H1 (cell line): Measurements from ENCODE around the gene SCN1B.

Experiments
- CEBPB ChIP-seq: IDR thresholded peaks from 2 replicates; pipeline ENCODE4 v1.6.1; 2012; ENCODE audit warnings: low read depth, low read length
- CHD2 ChIP-seq: IDR thresholded peaks from 2 replicates; pipeline ENCODE4 v1.6.1; 2012; ENCODE audit warnings: low read length, improper control_type of control experiment
- CTCF ChIP-seq, 3 experiments: IDR thresholded peaks; 1 replicate in 2 of 3; 2 replicates in 1 of 3; pipeline versions ENCODE4 v1.5.1 to v1.6.1; 2011; ENCODE audit warnings: low read length in 3 of 3, mild to moderate bottlenecking in 3 of 3, inconsistent platforms in 2 of 3, low read depth in 1 of 3, moderate library complexity in 1 of 3; ENCODE audit not compliant: insufficient read depth in 1 of 3; ENCODE audit errors: control extremely low read depth in 1 of 3
- KDM4A ChIP-seq: IDR thresholded peaks from one replicate; pipeline ENCODE4 v1.7.1; 2012; ENCODE audit warnings: low read depth, mild to moderate bottlenecking, moderate library complexity, low read length, inconsistent platforms; ENCODE audit not compliant: severe bottlenecking
- MAX ChIP-seq: IDR thresholded peaks from 2 replicates; pipeline ENCODE4 v1.6.1; 2012; ENCODE audit warnings: inconsistent platforms
- NRF1 ChIP-seq: IDR thresholded peaks from 2 replicates; pipeline ENCODE4 v1.6.1; 2011; ENCODE audit warnings: mild to moderate bottlenecking, low read depth, low read length, improper control_type of control experiment
- POLR2A ChIP-seq, 2 experiments: IDR thresholded peaks; 1 replicate in 1 of 2; 2 replicates in 1 of 2; pipeline ENCODE4 v1.6.1; 2011; ENCODE audit warnings: low read depth in 2 of 2, low read length in 2 of 2, mild to moderate bottlenecking in 2 of 2; ENCODE audit errors: control extremely low read depth in 1 of 2
- TBP ChIP-seq: IDR thresholded peaks from 2 replicates; pipeline ENCODE4 v1.6.1; 2011; ENCODE audit warnings: low read depth, low read length, improper control_type of control experiment
- TCF12 ChIP-seq: IDR thresholded peaks from 2 replicates; pipeline ENCODE4 v1.6.1; 2011; ENCODE audit warnings: low read depth, mild to moderate bottlenecking, low read length
- TF ChIP-seq, protein P1 (sequence below): IDR thresholded peaks from 2 replicates; pipeline ENCODE4 v1.6.1; 2011; ENCODE audit warnings: low read length, improper control_type of control experiment
- TF ChIP-seq, protein P2 (sequence below): IDR thresholded peaks from 2 replicates; pipeline ENCODE4 v1.6.1; 2011; ENCODE audit warnings: low read depth, mild to moderate bottlenecking, low read length; ENCODE audit not compliant: insufficient read depth

DNA sequence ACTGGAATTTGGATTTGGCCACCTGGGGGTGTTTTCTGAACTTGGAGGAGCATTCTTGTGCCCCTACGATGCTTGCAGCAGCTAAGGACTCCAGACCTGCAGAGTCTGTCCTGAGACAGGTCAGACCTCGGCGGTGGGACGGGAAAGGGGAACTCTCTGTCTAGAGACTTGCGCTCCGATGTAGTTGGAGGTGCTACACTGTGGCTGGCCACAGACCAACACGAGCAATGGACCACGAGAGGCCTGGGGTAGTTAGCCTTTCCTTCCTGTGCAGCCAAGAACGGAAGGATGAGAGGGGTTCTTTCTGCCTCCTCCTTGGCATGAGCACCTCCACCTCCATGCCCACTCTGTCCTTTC lies 36.0 kb upstream of the SCN1B start:
- TF ChIP-seq KDM4A (no peak), TCF12 (no peak), CEBPB (no peak), CHD2 (no peak), POLR2A (IDR thresholded peaks at IDR 0.05; ENCODE audit: control extremely low read depth in 1 of 2, low read depth in 2 of 2, low read length in 2 of 2) (no peak), NRF1 (no peak), MAX (no peak), CTCF (IDR thresholded peaks at IDR 0.05; ENCODE audit: control extremely low read depth in 1 of 3, insufficient read depth in 1 of 3, low read depth in 1 of 3, low read length in 3 of 3) (no peak), TBP (no peak)
- TF ChIP-seq, protein P1, sequence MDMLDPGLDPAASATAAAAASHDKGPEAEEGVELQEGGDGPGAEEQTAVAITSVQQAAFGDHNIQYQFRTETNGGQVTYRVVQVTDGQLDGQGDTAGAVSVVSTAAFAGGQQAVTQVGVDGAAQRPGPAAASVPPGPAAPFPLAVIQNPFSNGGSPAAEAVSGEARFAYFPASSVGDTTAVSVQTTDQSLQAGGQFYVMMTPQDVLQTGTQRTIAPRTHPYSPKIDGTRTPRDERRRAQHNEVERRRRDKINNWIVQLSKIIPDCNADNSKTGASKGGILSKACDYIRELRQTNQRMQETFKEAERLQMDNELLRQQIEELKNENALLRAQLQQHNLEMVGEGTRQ: no peak
- TF ChIP-seq, protein P2, sequence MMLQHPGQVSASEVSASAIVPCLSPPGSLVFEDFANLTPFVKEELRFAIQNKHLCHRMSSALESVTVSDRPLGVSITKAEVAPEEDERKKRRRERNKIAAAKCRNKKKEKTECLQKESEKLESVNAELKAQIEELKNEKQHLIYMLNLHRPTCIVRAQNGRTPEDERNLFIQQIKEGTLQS: no peak
